DOHH2 (cell line): ENCODE results near the gene ZNF581.

ENCODE experiments used
- EZH2phosphoT487 ChIP-seq: fragments of 200-600 bp; sonication (generic); IDR thresholded peaks from 2 replicates; pipeline ENCODE4 v1.6.1; 2017; ENCODE audit warnings: borderline replicate concordance, mild to moderate bottlenecking, antibody characterized with exemption, low read length, moderate library complexity, mixed read lengths
- TF ChIP-seq, protein P1 (sequence below): fragments of 200-600 bp; sonication (generic); IDR thresholded peaks from one replicate; pipeline ENCODE4 v1.5.1; 2014; ENCODE audit warnings: antibody characterized with exemption, mild to moderate bottlenecking, low read depth, low read length; ENCODE audit not compliant: poor library complexity, severe bottlenecking

- TF ChIP-seq, protein P1, sequence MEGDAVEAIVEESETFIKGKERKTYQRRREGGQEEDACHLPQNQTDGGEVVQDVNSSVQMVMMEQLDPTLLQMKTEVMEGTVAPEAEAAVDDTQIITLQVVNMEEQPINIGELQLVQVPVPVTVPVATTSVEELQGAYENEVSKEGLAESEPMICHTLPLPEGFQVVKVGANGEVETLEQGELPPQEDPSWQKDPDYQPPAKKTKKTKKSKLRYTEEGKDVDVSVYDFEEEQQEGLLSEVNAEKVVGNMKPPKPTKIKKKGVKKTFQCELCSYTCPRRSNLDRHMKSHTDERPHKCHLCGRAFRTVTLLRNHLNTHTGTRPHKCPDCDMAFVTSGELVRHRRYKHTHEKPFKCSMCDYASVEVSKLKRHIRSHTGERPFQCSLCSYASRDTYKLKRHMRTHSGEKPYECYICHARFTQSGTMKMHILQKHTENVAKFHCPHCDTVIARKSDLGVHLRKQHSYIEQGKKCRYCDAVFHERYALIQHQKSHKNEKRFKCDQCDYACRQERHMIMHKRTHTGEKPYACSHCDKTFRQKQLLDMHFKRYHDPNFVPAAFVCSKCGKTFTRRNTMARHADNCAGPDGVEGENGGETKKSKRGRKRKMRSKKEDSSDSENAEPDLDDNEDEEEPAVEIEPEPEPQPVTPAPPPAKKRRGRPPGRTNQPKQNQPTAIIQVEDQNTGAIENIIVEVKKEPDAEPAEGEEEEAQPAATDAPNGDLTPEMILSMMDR: no peak
- TF ChIP-seq EZH2phosphoT487: no peak
These were observed 383 bp downstream of the ZNF581 start for GRCh38 chr19:55643887-55644176.
